Activated CD4-positive, CD25-positive, alpha-beta regulatory T cell treated with anti-CD3 and anti-CD28 coated beads, Interleukin-2, amount 50 U/mL, for 16 hours (primary cell): Measurements from ENCODE around the gene FOSL2.

Experiments
- DNase-seq: peaks from one replicate; pipeline ENCODE4 v3.0.0-alpha.2; 2020; ENCODE audit warnings: low read depth, low spot score

FOSL2 gene

DNA sequence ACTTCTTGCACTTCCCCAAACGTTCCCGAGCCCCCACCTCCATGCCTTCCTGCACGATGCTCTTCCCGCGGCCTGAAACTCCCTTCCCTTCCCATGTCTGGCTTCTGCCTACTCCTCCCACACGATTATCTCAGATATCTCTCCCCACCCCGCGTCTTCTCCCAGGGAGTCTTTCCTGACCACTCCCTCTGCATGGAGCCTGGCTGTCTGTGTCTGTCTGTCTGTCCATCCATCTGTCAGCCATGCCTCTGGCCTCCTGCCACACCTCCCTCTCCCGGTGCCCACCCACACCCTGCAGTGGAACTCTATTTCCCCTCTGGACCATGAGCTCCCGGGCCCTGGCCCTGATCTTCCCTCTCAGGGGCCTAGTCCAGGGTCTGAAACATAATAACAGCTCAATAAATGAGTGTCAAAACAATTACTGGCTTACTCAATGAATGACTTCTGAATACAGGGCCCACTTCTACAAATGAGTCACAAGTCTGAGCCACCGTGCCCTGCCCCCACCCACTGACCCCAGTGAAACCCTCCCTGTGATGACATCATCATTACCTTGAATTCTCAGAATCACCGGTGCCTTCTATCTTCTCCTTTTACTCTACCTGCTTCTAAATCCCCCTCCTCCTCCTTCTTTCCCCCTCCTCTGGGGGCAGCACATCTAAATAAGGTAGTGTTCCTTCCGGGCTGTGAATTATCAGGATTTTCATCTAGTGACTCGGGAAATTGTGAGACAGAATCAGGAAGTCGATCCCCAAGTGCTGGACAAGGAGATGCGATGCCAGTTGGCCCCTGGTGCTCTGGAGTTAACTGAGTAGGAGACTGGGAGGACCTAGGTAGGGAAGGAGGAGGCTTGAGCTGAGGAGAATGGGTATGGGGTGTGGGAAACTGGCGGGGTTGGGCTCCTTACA, 57.1 kb downstream of the FOSL2 start:
- DNase-seq: peak; percentile 52

DNA sequence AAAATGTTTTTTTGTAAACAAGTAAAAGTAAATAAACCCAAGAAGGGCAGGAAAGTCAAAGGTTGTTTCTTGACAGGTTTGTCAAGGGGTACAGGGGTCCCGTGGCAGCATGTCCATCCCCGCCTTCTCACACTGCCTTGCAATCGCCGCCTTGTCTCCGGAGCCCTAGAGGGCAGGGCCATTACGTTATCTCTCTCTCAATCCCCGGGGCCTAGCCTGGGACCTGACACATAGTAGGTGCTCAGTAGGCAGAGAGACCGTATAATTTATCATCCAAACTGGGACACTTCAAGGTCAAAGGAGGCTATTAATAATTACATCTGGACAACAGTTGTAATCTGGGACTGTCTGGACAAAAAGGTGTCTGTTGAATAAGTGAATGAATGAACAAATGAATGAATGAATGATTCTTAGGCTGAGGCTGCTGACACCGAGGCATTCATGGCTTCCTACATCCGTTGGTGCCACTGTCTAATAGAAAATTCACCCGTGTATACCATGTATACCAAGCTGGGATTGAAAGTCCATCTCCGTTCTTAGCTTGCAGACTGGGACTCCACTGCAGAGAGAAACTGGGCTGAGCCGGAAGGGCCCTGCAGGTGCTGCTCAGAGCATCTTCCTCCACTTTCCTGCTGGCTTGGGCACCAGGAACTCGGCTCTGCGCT, 58.4 kb downstream of the FOSL2 start:
- no peak for DNase-seq

DNA sequence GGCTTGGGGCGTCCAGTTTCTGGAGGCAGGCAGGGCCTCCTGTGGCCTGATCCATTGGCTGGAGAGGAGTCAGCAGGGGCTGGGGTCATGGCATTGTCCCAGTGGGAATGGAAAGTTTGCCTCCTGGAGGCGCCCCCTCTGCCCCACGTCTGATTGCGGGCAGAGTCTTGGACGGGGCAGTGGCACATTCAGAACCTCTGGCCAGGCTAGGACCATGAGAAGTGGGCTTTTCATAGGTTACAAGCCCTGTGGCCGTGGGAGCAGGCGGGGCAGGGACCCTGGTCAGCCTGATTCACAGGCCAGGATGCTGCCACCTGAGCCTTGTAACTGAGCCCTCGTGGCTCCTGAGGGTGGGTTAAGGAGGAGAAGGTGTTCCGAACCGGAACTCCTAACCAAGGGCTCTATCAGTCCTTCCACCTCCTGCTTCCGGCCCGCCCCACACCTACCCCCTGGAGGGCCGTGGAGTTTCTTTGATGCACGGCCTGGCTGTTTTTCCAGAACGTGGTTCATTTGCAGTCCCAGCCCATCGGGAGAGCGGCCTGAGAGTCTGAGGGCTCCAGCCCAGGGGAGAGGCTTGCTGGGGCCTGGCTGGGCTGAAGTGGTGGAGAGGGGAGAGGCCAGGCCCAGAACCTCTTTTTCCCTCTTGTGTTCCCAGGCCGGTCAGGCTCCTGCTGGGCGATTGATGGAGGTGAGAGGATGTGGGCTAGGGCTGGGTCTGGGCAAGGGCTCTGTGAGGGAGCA, 59.3 kb downstream of the FOSL2 start:
- DNase-seq: no peak

GRCh38 chr2:28452534-28453081, 60.0 kb downstream of the FOSL2 start:
- peak; percentile 66 for DNase-seq

DNA sequence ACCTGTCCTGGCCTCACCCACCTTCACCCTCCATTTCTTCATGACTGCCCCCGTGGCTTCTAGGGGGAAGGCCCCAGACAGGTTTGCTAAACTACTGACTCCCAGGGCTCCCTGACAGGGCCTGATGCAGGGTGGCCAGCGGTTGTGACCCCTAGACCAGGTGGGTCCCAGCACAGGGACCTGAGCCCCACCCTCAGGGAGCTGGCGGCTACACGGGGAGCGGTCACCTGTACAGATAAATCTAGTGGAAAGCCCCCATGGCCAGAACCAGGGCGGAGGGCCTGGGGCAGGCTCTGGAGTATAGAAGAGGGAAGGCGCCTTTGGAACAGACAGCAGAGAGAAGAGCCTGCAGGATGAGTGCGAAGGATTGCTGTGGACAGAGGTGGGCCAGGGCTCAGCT, 60.7 kb downstream of the FOSL2 start:
- DNase-seq: no peak

GRCh38 chr2:28454016-28454930, 61.6 kb downstream of the FOSL2 start:
- no peak for DNase-seq

DNA sequence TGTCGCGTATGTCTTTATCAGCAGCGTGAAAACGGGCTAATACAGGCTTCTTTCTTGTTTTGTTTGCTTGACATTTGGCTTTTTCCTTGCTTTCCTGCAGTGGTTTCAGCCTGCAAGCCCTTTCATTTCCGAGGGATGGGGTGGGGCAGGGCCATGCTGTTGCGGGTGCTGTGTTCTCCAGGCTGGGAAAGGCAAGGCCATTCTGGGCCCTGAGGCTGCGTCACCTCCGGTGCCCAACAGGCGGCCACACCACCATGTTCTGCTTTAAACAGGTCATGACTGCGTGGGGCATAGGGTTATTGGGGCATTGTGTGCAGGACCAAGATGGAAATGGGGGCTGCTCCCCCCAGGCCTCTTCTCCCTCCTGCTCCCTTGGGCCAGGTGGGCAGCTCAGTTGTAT, 64.6 kb downstream of the FOSL2 start:
- no peak for DNase-seq

DNA sequence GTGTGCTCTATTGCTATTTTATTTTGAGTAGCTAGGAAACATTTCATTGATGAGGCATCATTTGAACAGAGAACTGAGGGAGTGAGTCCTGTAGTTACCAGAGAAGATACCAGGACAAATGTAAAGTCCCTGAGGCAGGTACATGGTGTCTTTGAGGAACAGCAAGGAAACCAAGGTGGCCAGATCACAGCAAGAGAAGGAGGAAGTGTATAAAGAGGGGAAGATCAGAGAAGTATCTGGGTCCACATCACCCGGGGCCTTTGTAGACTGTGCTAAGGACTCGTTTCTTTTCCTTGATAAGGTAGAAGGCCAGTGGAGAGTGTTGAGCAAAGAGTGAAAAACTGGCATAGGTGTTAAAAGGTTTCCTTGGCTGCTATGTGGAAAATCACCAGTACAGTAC, 68.4 kb downstream of the FOSL2 start:
- no peak for DNase-seq

GRCh38 chr2:28462122-28462521, 69.5 kb downstream of the FOSL2 start:
- no peak for DNase-seq

GRCh38 chr2:28463211-28463816, 70.7 kb downstream of the FOSL2 start:
- no peak for DNase-seq

GRCh38 chr2:28463893-28464292, 71.2 kb downstream of the FOSL2 start:
- DNase-seq: no peak

DNA sequence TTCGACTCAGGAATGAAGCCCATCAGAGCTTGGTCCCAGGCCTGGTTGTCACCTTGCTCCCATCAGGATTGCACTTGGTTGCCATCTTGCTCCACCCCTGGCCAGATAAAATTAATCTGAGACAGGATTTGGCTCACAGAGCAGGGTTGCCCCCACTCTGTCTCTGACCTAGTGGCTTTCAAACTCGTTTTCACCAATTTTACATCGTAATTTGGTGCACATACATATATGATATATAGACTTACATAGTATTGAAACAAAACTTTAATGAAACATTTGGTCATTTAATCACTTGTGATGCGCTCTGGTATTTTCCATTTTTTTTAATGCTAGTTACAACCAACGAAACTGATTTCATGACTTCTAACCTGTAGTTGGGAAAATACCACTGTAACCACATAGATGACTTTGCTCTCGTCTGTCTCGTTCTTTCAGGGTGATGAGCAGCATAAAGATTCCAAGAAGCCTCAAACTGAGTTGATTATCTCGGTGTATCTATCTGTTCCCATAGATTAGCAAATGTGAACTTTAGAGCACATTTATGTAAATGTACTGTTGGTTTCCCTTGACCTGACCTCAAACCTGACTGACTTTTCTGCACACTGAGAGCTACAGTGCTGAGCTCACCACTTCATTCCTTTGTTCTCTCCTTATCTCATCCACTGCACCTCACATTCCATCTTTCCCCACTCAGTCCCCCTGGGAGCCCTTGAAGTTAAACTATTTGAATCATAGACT, 72.7 kb downstream of the FOSL2 start:
- no peak for DNase-seq
